Breast epithelium (tissue), 4 donors: ENCODE data around the gene AGPAT2. TPM values are rescaled to one million over a fixed set of nuclear protein-coding genes. Genes with fewer than 3 reads are reported as not detected.

ENCODE experiments used
- DNase-seq, 2 donors: peaks; one replicate each; pipeline ENCODE4 v3.0.0-alpha.2; 2019; ENCODE audit warnings: low spot score in 2 of 2
- H3K27ac ChIP-seq, 2 donors: fragments of 200-600 bp; sonication (generic) in 1 of 2; one replicate each; pipeline ENCODE4 v1.5.1; 2016 to 2019; ENCODE audit warnings: mild to moderate bottlenecking in 1 of 2
- H3K27me3 ChIP-seq, 2 donors: fragments of 200-600 bp; sonication (generic) in 1 of 2; one replicate each; pipeline versions ENCODE4 v1.5.1 to v1.6.0; 2017 to 2019; ENCODE audit warnings: control low read depth in 1 of 2, mild to moderate bottlenecking in 1 of 2
- H3K36me3 ChIP-seq: fragments of 200-600 bp; one replicate; pipeline ENCODE4 v1.5.1; 2019
- H3K4me1 ChIP-seq, 2 donors: fragments of 200-600 bp; sonication (generic); one replicate each; pipeline ENCODE4 v1.5.1; 2016 to 2019; ENCODE audit warnings: control low read depth in 1 of 2
- H3K4me3 ChIP-seq, 3 donors: fragments of 200-600 bp; sonication (generic); 1 replicate in 2 of 3; 2 replicates in 1 of 3; pipeline ENCODE4 v1.5.1; 2016 to 2019; ENCODE audit warnings: mild to moderate bottlenecking in 3 of 3, moderate library complexity in 2 of 3
- H3K9me3 ChIP-seq, 2 donors: fragments of 200-600 bp; sonication (generic) in 1 of 2; one replicate each; pipeline ENCODE4 v1.5.1; 2016 to 2019; ENCODE audit warnings: control low read depth in 1 of 2
- CTCF ChIP-seq, 3 donors: fragments of 450-650 bp; IDR thresholded peaks; one replicate each; pipeline ENCODE4 v1.5.1; 2016 to 2017; ENCODE audit warnings: antibody characterized with exemption in 3 of 3, mild to moderate bottlenecking in 3 of 3, moderate library complexity in 3 of 3
- POLR2AphosphoS5 ChIP-seq, 3 donors: sonication (generic); formaldehyde crosslinking; IDR thresholded peaks; one replicate each; pipeline ENCODE4 v1.6.1; 2017; ENCODE audit warnings: antibody characterized with exemption in 3 of 3
- intact Hi-C: fragments of 100-400 bp; cut with DNase I; formaldehyde crosslinking; loops from one replicate; pipeline ENCODE4 v1.15.1; 2023; ENCODE audit warnings: low total_unique reads
- total RNA-seq, 3 donors: library from RNA; depleted of rRNA; stranded (reverse); fragments of >200 nt; gene quantifications; one replicate each; pipeline ENCODE4 v1.1.0, GENCODE V29; 2016

Gene AGPAT2
- total RNA-seq, 3 donors from 2014 or later = 106 to 551 (median 110) TPM

- no peaks in the 10 kb centered on the region for H3K9me3 ChIP-seq
- intact Hi-C loops = loop anchor here (1.0 to 5.0 kb wide), 2 partner anchors 16 to 132 kb away; no protein-coding TSS in a partner anchor
- H3K27me3 ChIP-seq = no peaks in the 10 kb centered on the region
- peaks cover 0 to 11% of the 10 kb centered on the region in 2 donors for H3K4me1 ChIP-seq
- DNase-seq = peak in 1 of 2 donors; percentile 87
- H3K27ac ChIP-seq = peak overlapping the region; percentile 36 to 54
- no peaks in the 10 kb centered on the region for H3K36me3 ChIP-seq
- TF ChIP-seq CTCF (IDR thresholded peaks at IDR 0.05) (no peak), POLR2AphosphoS5 (IDR thresholded peaks at IDR 0.05) (peak in 2 of 3 donors; percentile 44 to 47)
- H3K4me3 ChIP-seq = no peak overlapping the region
Observed at GRCh38 chr9:136623842-136624183, 63.4 kb downstream of the AGPAT2 start.

Other genes with a start within 250 kb of the AGPAT2 start
- 1 to 10 TPM; 6.2 to 8.5 (median 8.2) TPM for gene INPP5E, start 247.6 kb downstream of the AGPAT2 start, total RNA-seq
- gene SEC16A, start 204.4 kb downstream of the AGPAT2 start, total RNA-seq = 10 to 100 TPM; 41.9 to 55.1 (median 42.9) TPM
- 10 to 100 TPM; 12.6 to 33.8 (median 21.1) TPM for gene NOTCH1, start 141.4 kb downstream of the AGPAT2 start, total RNA-seq
- 100 to 1,000 TPM in 1 of 3 donors, 10 to 100 TPM in 2; 48.9 to 138 (median 53.4) TPM for gene EGFL7, start 24.5 kb downstream of the AGPAT2 start, total RNA-seq
- gene DIPK1B, start 25.1 kb upstream of the AGPAT2 start, total RNA-seq = 1 to 10 TPM; 4.8 to 8.2 (median 5.6) TPM
- 1 to 10 TPM in 2 of 3 donors, under 1 TPM in 1; 0.73 to 6.9 (median 6.7) TPM for gene LCN10, start 55.5 kb upstream of the AGPAT2 start, total RNA-seq
- gene LCN6, start 61.1 kb upstream of the AGPAT2 start, total RNA-seq = 10 to 100 TPM in 1 of 3 donors, 1 to 10 TPM in 2; 4.1 to 12.2 (median 9.5) TPM
- not detected for gene LCN8, start 70.8 kb upstream of the AGPAT2 start, total RNA-seq
- gene LCN15, start 77.1 kb upstream of the AGPAT2 start, total RNA-seq = not detected
- 100 to 1,000 TPM in 2 of 3 donors, 10 to 100 TPM in 1; 85.8 to 121 (median 103) TPM for gene TMEM141, start 103.9 kb upstream of the AGPAT2 start, total RNA-seq
- gene CCDC183, start 108.9 kb upstream of the AGPAT2 start, total RNA-seq = 1 to 10 TPM in 2 of 3 donors, under 1 TPM in 1; 0.64 to 5.7 (median 5.6) TPM
- gene RABL6, start 120.5 kb upstream of the AGPAT2 start, total RNA-seq = 10 to 100 TPM; 38.2 to 51.5 (median 41.3) TPM
- gene AJM1, start 155.0 kb upstream of the AGPAT2 start, total RNA-seq = 1 to 10 TPM; 1.0 to 2.3 (median 1.1) TPM
- gene PHPT1, start 162.0 kb upstream of the AGPAT2 start, total RNA-seq = 10 to 100 TPM; 43.2 to 70.8 (median 52.5) TPM
- 1 to 10 TPM in 2 of 3 donors, under 1 TPM in 1; 0.64 to 5.6 (median 3.4) TPM for gene MAMDC4, start 164.9 kb upstream of the AGPAT2 start, total RNA-seq
- gene EDF1, start 178.9 kb upstream of the AGPAT2 start, total RNA-seq = 100 to 1,000 TPM; 334 to 365 (median 365) TPM
- gene TRAF2, start 199.1 kb upstream of the AGPAT2 start, total RNA-seq = 1 to 10 TPM; 3.4 to 8.9 (median 8.5) TPM